ENCODE measurements around the gene CAPN14. TPM values are rescaled to one million over a fixed set of nuclear protein-coding genes. Genes with fewer than 3 reads are reported as not detected.

The CAPN14 gene
- total RNA-seq, 3 donors from 2014 or later: 0.09 to 0.14 TPM; not detected in 1

GRCh38 chr2:31192851-31193392 lies 24.4 kb downstream of the CAPN14 start:
- DNase-seq (no peak), ATAC-seq (no peak)
- no peaks in the 10 kb centered on the region for H3K36me3 ChIP-seq (ENCODE audit: low read depth)
- intact Hi-C loops (cut with DNase I, micrococcal nuclease): no loop called here
- no peaks in the 10 kb centered on the region for H3K4me1 ChIP-seq (ENCODE audit: low read depth)
- H3K9me3 ChIP-seq: no peaks in the 10 kb centered on the region
- TF ChIP-seq CTCF (IDR thresholded peaks at IDR 0.05): no peak
- no peak overlapping the region for H3K4me3 ChIP-seq

GRCh38 chr2:31192396-31192795 lies 24.9 kb downstream of the CAPN14 start:
- H3K36me3 ChIP-seq (ENCODE audit: low read depth): no peaks in the 10 kb centered on the region
- H3K4me3 ChIP-seq: no peak overlapping the region
- intact Hi-C loops (cut with DNase I, micrococcal nuclease): no loop called here
- TF ChIP-seq CTCF (IDR thresholded peaks at IDR 0.05): no peak
- no peaks in the 10 kb centered on the region for H3K4me1 ChIP-seq (ENCODE audit: low read depth)
- DNase-seq (no peak), ATAC-seq (no peak)
- no peaks in the 10 kb centered on the region for H3K9me3 ChIP-seq

- H3K4me3 ChIP-seq: no peak overlapping the region
- no peak for TF ChIP-seq CTCF (IDR thresholded peaks at IDR 0.05)
- ATAC-seq: no peak
- no peak for DNase-seq
- no peaks in the 10 kb centered on the region for H3K4me1 ChIP-seq (ENCODE audit: low read depth)
- no peaks in the 10 kb centered on the region for H3K9me3 ChIP-seq
- H3K36me3 ChIP-seq (ENCODE audit: low read depth): no peaks in the 10 kb centered on the region
- intact Hi-C loops (cut with DNase I, micrococcal nuclease): no loop called here
Measured at GRCh38 chr2:31191931-31192330, 25.4 kb downstream of the CAPN14 start.

GRCh38 chr2:31190188-31190587 lies 27.1 kb downstream of the CAPN14 start:
- Histone ChIP-seq H3K9me3 (no peaks in the 10 kb centered on the region), H3K36me3 (ENCODE audit: low read depth) (no peaks in the 10 kb centered on the region), H3K4me1 (ENCODE audit: low read depth) (no peaks in the 10 kb centered on the region), H3K4me3 (no peak overlapping the region)
- no peak for ATAC-seq
- intact Hi-C loops (cut with DNase I, micrococcal nuclease): no loop called here
- no peak for DNase-seq
- no peak for TF ChIP-seq CTCF (IDR thresholded peaks at IDR 0.05)

- no peaks in the 10 kb centered on the region for H3K4me1 ChIP-seq (ENCODE audit: low read depth)
- no peak for TF ChIP-seq CTCF (IDR thresholded peaks at IDR 0.05)
- DNase-seq (no peak), ATAC-seq (no peak)
- H3K36me3 ChIP-seq (ENCODE audit: low read depth): no peaks in the 10 kb centered on the region
- intact Hi-C loops (cut with DNase I, micrococcal nuclease): no loop called here
- H3K9me3 ChIP-seq: no peaks in the 10 kb centered on the region
- H3K4me3 ChIP-seq: no peak overlapping the region
Measured at GRCh38 chr2:31189141-31189540, 28.2 kb downstream of the CAPN14 start.

GRCh38 chr2:31188131-31188530 lies 29.2 kb downstream of the CAPN14 start:
- Histone ChIP-seq H3K4me3 (no peak overlapping the region), H3K9me3 (no peaks in the 10 kb centered on the region), H3K4me1 (ENCODE audit: low read depth) (no peaks in the 10 kb centered on the region), H3K36me3 (ENCODE audit: low read depth) (no peaks in the 10 kb centered on the region)
- TF ChIP-seq CTCF (IDR thresholded peaks at IDR 0.05): no peak
- DNase-seq (no peak), ATAC-seq (no peak)
- intact Hi-C loops (cut with DNase I, micrococcal nuclease): no loop called here
